Lower leg skin (tissue), 4 donors: ENCODE data around the gene TSEN15. TPM values are rescaled to one million over a fixed set of nuclear protein-coding genes. Genes with fewer than 3 reads are reported as not detected.

Experiments used
- DNase-seq, 2 donors: peaks; one replicate each; pipeline ENCODE4 v3.0.0-alpha.2; 2019; ENCODE audit warnings: low spot score in 2 of 2
- H3K4me3 ChIP-seq: fragments of 200-600 bp; sonication (generic); 2 replicates; pipeline ENCODE4 v1.5.1; 2017; ENCODE audit warnings: mild to moderate bottlenecking, low read depth; ENCODE audit not compliant: poor library complexity, severe bottlenecking
- POLR2A ChIP-seq, 2 donors: fragments of 450-650 bp; IDR thresholded peaks; one replicate each; pipeline ENCODE4 v1.6.1; 2016 to 2017; ENCODE audit warnings: antibody characterized with exemption in 2 of 2, mild to moderate bottlenecking in 1 of 2, moderate library complexity in 1 of 2
- WGBS, 2 donors: methylation state at CpG; one replicate each; pipeline ENCODE4 v1.1.5; 2018; 5-methylcytosine and 5-hydroxymethylcytosine counted together
- intact Hi-C: fragments of 100-400 bp; cut with DNase I; formaldehyde crosslinking; loops from one replicate; pipeline ENCODE4 v1.15.0; 2023; ENCODE audit warnings: low total_unique reads
- total RNA-seq, 4 donors: library from RNA; depleted of rRNA; stranded (reverse); fragments of >200 nt; gene quantifications; one replicate each; pipeline ENCODE4 v1.1.0, GENCODE V29; 2016
- TF ChIP-seq, protein P1 (sequence below), 3 donors: fragments of 450-650 bp; IDR thresholded peaks; one replicate each; pipeline ENCODE4 v1.5.1; 2016; ENCODE audit warnings: antibody characterized with exemption in 3 of 3, mild to moderate bottlenecking in 3 of 3, moderate library complexity in 2 of 3

Gene TSEN15
- total RNA-seq, 4 donors from 2014 or later, result 6.8 to 35.9 (median 12.8) TPM

DNA sequence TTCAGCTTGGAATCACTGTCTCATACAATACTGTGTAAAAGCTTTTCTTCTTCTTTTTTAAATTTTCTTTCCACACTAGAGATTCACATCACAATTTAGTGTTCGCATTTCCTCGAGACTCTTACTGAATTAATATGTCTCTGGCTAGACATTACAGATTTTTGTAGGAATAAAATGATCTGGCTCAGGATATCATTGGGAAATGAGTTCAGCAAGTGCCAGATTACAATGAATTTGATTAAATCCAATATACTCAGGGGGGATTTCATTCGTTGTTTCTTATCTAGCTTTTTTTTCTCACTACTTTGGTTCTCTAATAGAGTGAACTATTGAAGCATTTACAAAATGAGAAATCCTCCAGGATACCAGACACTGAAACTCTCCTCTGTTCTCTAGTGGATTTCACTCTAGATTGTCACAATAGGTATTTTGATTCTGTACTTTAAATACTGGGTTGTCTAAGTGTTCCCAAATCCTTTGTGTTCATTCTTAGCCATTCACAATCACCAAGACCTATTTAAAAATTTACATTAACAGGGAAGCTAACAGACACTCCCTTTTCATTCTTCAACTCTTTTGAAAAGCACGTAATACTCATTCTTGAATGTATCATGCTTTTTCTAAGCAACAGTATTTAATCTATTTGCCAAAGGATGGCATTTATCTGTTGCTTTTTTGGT lies 2.8 kb upstream of the TSEN15 start:
- no peak for DNase-seq
- no peak for TF ChIP-seq POLR2A (IDR thresholded peaks at IDR 0.05)
- TF ChIP-seq, protein P1, sequence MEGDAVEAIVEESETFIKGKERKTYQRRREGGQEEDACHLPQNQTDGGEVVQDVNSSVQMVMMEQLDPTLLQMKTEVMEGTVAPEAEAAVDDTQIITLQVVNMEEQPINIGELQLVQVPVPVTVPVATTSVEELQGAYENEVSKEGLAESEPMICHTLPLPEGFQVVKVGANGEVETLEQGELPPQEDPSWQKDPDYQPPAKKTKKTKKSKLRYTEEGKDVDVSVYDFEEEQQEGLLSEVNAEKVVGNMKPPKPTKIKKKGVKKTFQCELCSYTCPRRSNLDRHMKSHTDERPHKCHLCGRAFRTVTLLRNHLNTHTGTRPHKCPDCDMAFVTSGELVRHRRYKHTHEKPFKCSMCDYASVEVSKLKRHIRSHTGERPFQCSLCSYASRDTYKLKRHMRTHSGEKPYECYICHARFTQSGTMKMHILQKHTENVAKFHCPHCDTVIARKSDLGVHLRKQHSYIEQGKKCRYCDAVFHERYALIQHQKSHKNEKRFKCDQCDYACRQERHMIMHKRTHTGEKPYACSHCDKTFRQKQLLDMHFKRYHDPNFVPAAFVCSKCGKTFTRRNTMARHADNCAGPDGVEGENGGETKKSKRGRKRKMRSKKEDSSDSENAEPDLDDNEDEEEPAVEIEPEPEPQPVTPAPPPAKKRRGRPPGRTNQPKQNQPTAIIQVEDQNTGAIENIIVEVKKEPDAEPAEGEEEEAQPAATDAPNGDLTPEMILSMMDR (IDR thresholded peaks at IDR 0.05), result no peak
- WGBS, 2 donors, result 65 to 82% methylated on average over 4 of the region's 4 CpGs
- H3K4me3 ChIP-seq, result no peak overlapping the region
- intact Hi-C loops, result no loop called here

DNA sequence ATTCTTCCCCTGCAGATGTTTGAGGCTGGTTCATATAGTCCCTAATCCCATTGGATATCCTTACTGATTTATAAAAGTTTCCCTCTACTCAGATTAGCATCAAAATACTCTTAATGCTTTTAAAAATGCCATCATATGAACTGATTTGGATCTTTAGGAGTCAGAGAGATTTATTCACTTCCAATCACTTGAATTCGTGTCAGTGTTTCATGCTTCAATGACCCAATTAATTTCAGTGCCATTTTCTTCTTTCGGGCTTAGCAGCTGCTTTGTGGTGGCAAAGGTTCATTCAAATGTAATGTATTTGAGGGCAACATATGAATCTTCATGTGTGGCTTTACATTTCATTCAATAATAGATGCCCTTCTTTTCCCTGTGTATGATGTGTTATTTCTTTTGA lies 2.2 kb upstream of the TSEN15 start:
- intact Hi-C loops, result no loop called here
- no peak for DNase-seq
- WGBS, 2 donors, result 92% methylated on average over 2 of the region's 2 CpGs
- H3K4me3 ChIP-seq, result no peak overlapping the region
- TF ChIP-seq, protein P1 (IDR thresholded peaks at IDR 0.05), result no peak
- no peak for TF ChIP-seq POLR2A (IDR thresholded peaks at IDR 0.05)

DNA sequence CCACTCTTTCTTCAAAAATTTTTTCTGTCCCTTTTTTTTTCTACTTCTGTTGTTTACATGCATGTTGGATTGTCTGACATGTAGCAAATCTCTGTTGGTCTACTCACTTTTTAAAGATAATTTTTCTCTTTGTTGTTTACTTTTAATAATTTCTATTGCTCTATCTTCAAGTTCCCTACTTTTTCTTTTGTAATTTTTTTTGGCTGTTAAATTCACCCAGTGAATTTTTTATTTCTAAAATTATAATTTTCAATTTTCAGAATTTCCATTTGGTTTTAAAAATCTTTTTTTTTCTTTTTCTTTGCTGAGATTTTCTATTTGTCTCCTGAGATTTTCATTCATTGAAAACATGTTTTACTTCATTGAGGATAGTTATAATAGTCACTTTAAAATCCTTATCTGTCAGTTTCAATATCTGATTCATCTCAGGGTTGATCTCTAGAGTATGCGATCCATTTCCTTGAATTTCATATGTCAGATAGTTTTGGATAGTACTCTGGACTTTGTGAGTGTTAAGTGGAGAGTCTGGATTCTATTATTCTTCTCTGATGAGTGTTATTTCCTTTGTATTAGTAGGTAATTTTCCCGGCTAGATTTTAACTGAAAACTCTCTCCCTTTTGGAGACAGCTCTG lies 1.6 kb upstream of the TSEN15 start:
- no peak overlapping the region for H3K4me3 ChIP-seq
- no peak for DNase-seq
- WGBS, 2 donors, result 77 to 82% methylated on average over 2 of the region's 2 CpGs
- no peak for TF ChIP-seq POLR2A (IDR thresholded peaks at IDR 0.05)
- TF ChIP-seq, protein P1 (IDR thresholded peaks at IDR 0.05), result no peak
- intact Hi-C loops, result no loop called here

DNA sequence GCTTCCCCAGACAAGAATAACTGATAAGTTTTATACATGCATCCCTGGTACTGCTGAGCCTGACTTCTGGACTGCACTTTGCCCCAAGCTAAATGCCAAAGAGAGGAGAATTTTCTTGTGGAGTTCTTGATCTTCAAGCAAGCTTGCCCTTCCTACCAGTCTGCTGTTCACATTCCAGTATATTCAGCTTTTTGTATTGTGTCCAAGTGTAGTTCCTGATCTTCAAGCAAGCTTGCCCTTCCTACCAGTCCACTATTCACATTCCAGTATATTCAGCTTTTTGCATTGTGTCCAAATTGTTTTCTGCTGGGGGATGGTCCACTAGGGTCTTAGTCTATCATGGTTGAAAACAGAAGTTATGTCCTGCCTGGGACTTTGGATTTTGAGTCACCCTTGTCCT lies 894 bp upstream of the TSEN15 start:
- no peak for TF ChIP-seq POLR2A (IDR thresholded peaks at IDR 0.05)
- TF ChIP-seq, protein P1 (IDR thresholded peaks at IDR 0.05), result no peak
- H3K4me3 ChIP-seq, result no peak overlapping the region
- no peak for DNase-seq
- intact Hi-C loops, result no loop called here

DNA sequence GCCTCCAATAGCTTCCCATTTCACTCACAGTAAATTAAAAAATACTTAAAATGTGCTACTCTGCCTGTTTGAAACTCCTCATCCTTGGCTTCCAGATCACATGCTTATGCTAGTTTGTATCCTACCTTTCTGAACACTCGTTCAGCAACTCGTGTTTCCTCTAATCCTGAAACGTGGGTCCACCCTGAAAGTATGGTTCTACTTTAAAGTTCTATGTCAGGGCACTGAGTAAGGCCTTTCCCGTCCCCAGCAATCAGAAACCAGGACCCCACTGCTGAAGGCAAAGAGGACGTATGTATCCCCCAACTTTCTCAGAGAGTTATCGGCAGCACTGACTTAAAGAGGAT lies 419 bp upstream of the TSEN15 start:
- DNase-seq, result no peak
- intact Hi-C loops, result no loop called here
- TF ChIP-seq, protein P1 (IDR thresholded peaks at IDR 0.05), result no peak
- TF ChIP-seq POLR2A (IDR thresholded peaks at IDR 0.05), result no peak
- peak overlapping the region; percentile 97 for H3K4me3 ChIP-seq
- 0 to 1% methylated on average over 6 of the region's 6 CpGs for WGBS, 2 donors

DNA sequence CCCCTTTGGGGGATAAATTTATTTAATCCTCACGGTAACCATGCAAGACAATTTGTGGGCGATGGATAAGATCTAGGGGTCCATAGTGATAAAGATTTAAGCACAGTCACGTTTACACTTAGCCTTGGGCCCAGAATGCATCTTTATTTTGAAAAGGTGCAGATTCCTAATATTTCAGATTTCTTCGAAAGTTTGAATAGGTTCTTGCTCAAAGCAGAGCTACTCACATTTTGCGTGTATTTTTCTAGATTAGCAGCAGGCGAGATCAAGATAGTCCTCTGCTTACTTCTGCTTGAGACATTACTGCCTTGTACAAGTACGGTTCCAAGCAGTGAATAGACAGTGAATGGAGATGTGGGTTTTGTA lies 647 bp downstream of the TSEN15 start:
- intact Hi-C loops, result no loop called here
- no peak for TF ChIP-seq POLR2A (IDR thresholded peaks at IDR 0.05)
- TF ChIP-seq, protein P1 (IDR thresholded peaks at IDR 0.05), result no peak
- 4 to 5% methylated on average over 7 of the region's 7 CpGs for WGBS, 2 donors
- peak overlapping the region; percentile 97 for H3K4me3 ChIP-seq
- DNase-seq, result no peak
